ENCODE results near the gene ACER2.
A peak's percentile ranks its signal among the peaks of the same experiment; 100 is the strongest.

ACER2 gene

GRCh38 chr9:19488721-19489120, 79.9 kb downstream of the ACER2 start:
- no peak overlapping the region for H2AFZ ChIP-seq
- H3K4me1 ChIP-seq: no peaks in the 10 kb centered on the region
- H3K9me3 ChIP-seq (ENCODE audit: control insufficient read depth, low read length): no peaks in the 10 kb centered on the region
- no peak for TF ChIP-seq CTCF (IDR thresholded peaks at IDR 0.05)
- no peaks in the 10 kb centered on the region for H3K79me2 ChIP-seq
- no peak overlapping the region for H3K9ac ChIP-seq
- no peaks in the 10 kb centered on the region for H3K27me3 ChIP-seq (ENCODE audit: control insufficient read depth, insufficient read depth, low read length)
- H3K36me3 ChIP-seq (ENCODE audit: control insufficient read depth, insufficient read depth, low read length): no peaks in the 10 kb centered on the region
- no peak overlapping the region for H3K27ac ChIP-seq
- H3K4me2 ChIP-seq (ENCODE audit: low read length): no peak overlapping the region
- no peak overlapping the region for H3K4me3 ChIP-seq (ENCODE audit: low read depth, low read length)

GRCh38 chr9:19490269-19490668, 81.5 kb downstream of the ACER2 start:
- Histone ChIP-seq H3K4me2 (ENCODE audit: low read length) (no peak overlapping the region), H3K9ac (no peak overlapping the region)

GRCh38 chr9:19490828-19491227, 82.0 kb downstream of the ACER2 start:
- no peaks in the 10 kb centered on the region for H3K36me3 ChIP-seq (ENCODE audit: control insufficient read depth, insufficient read depth, low read length)
- no peak overlapping the region for H3K27ac ChIP-seq
- no peak overlapping the region for H3K9ac ChIP-seq

More at GRCh38 chr9:19490269-19490668, 81.5 kb downstream of the ACER2 start:
- Histone ChIP-seq H3K27me3 (ENCODE audit: control insufficient read depth, insufficient read depth, low read length) (no peaks in the 10 kb centered on the region), H3K36me3 (ENCODE audit: control insufficient read depth, insufficient read depth, low read length) (no peaks in the 10 kb centered on the region), H3K9me3 (ENCODE audit: control insufficient read depth, low read length) (no peaks in the 10 kb centered on the region), H3K79me2 (no peaks in the 10 kb centered on the region), H3K4me3 (ENCODE audit: low read depth, low read length) (no peak overlapping the region), H3K27ac (no peak overlapping the region), H3K4me1 (no peaks in the 10 kb centered on the region), H2AFZ (no peak overlapping the region)
- no peak for TF ChIP-seq CTCF (IDR thresholded peaks at IDR 0.05)

GRCh38 chr9:19492775-19493173, 84.0 kb downstream of the ACER2 start:
- Histone ChIP-seq H3K79me2 (no peaks in the 10 kb centered on the region), H3K9ac (no peak overlapping the region), H3K27ac (no peak overlapping the region), H3K27me3 (ENCODE audit: control insufficient read depth, insufficient read depth, low read length) (no peaks in the 10 kb centered on the region), H3K36me3 (ENCODE audit: control insufficient read depth, insufficient read depth, low read length) (no peaks in the 10 kb centered on the region), H3K9me3 (ENCODE audit: control insufficient read depth, low read length) (no peaks in the 10 kb centered on the region), H3K4me1 (no peaks in the 10 kb centered on the region), H3K4me2 (ENCODE audit: low read length) (no peak overlapping the region), H3K4me3 (ENCODE audit: low read depth, low read length) (no peak overlapping the region), H2AFZ (no peak overlapping the region)
- TF ChIP-seq CTCF (IDR thresholded peaks at IDR 0.05): no peak

More at GRCh38 chr9:19490828-19491227, 82.0 kb downstream of the ACER2 start:
- Histone ChIP-seq H3K4me1 (no peaks in the 10 kb centered on the region), H3K9me3 (ENCODE audit: control insufficient read depth, low read length) (no peaks in the 10 kb centered on the region), H3K4me2 (ENCODE audit: low read length) (no peak overlapping the region), H3K27me3 (ENCODE audit: control insufficient read depth, insufficient read depth, low read length) (no peaks in the 10 kb centered on the region), H3K4me3 (ENCODE audit: low read depth, low read length) (no peak overlapping the region), H3K79me2 (no peaks in the 10 kb centered on the region), H2AFZ (no peak overlapping the region)
- no peak for TF ChIP-seq CTCF (IDR thresholded peaks at IDR 0.05)

GRCh38 chr9:19493174-19493811, 84.5 kb downstream of the ACER2 start:
- Histone ChIP-seq H3K27me3 (ENCODE audit: control insufficient read depth, insufficient read depth, low read length) (no peaks in the 10 kb centered on the region), H3K9ac (no peak overlapping the region), H3K4me1 (no peaks in the 10 kb centered on the region), H2AFZ (no peak overlapping the region), H3K79me2 (no peaks in the 10 kb centered on the region), H3K27ac (no peak overlapping the region), H3K36me3 (ENCODE audit: control insufficient read depth, insufficient read depth, low read length) (no peaks in the 10 kb centered on the region), H3K4me2 (ENCODE audit: low read length) (no peak overlapping the region), H3K4me3 (ENCODE audit: low read depth, low read length) (no peak overlapping the region), H3K9me3 (ENCODE audit: control insufficient read depth, low read length) (no peaks in the 10 kb centered on the region)
- peak; percentile 47 for TF ChIP-seq CTCF (IDR thresholded peaks at IDR 0.05)

All from parathyroid adenoma (tissue), 2 donors.